Neural cell (in vitro differentiated cells): ENCODE results near the gene TMUB1. TPM values are rescaled to one million over a fixed set of nuclear protein-coding genes. Genes with fewer than 3 reads are reported as not detected.

Experiments
- H2AFZ ChIP-seq: fragments of 200-600, 300-800 bp; sonication (generic), shearing (Covaris generic); 2 replicates; pipeline ENCODE4 v1.6.0; 2014; ENCODE audit warnings: low read depth, mild to moderate bottlenecking, antibody characterized with exemption, low read length, moderate library complexity
- H3F3A ChIP-seq: fragments of 200-600 bp; shearing (Covaris generic); 2 replicates; pipeline ENCODE4 v1.6.1; 2016; ENCODE audit warnings: mild to moderate bottlenecking, moderate library complexity, mixed read lengths, antibody characterized with exemption, low read length; ENCODE audit not compliant: insufficient read depth, poor library complexity, severe bottlenecking
- H3K27ac ChIP-seq: fragments of 200-600, 300-800 bp; sonication (generic), shearing (Covaris generic); 2 replicates; pipeline ENCODE4 v1.5.1; 2014; ENCODE audit warnings: mild to moderate bottlenecking, low read length, moderate library complexity
- H3K27me3 ChIP-seq: fragments of 300-800, 200-600 bp; sonication (generic), shearing (Covaris generic); 2 replicates; pipeline ENCODE4 v1.6.0; 2014; ENCODE audit warnings: mild to moderate bottlenecking, low read depth, low read length, moderate library complexity; ENCODE audit not compliant: insufficient read depth
- H3K36me3 ChIP-seq: fragments of 300-800, 200-600 bp; sonication (generic), shearing (Covaris generic); 2 replicates; pipeline ENCODE4 v1.5.1; 2014; ENCODE audit warnings: mild to moderate bottlenecking, antibody characterized with exemption, low read length, moderate library complexity; ENCODE audit not compliant: insufficient read depth
- H3K4me2 ChIP-seq: fragments of 300-800, 200-600 bp; sonication (generic), shearing (Covaris generic); 2 replicates; pipeline ENCODE4 v1.6.0; 2014; ENCODE audit warnings: mild to moderate bottlenecking, low read length
- H3K4me3 ChIP-seq: fragments of 300-800, 200-600 bp; sonication (generic), shearing (Covaris generic); 2 replicates; pipeline ENCODE4 v1.5.1; 2014; ENCODE audit warnings: mild to moderate bottlenecking, low read length, moderate library complexity
- H3K79me2 ChIP-seq: fragments of 200-600 bp; shearing (Covaris generic); replicated peaks from 2 replicates; pipeline ENCODE4 v1.6.0; 2014; ENCODE audit warnings: mild to moderate bottlenecking, low read length, moderate library complexity; ENCODE audit not compliant: insufficient read depth
- H3K9ac ChIP-seq: fragments of 300-800, 200-600 bp; sonication (generic), shearing (Covaris generic); 2 replicates; pipeline ENCODE4 v1.6.1; 2016; ENCODE audit warnings: mild to moderate bottlenecking, low read length, mixed read lengths
- H3K9me2 ChIP-seq: fragments of 200-600 bp; shearing (Covaris generic); 2 replicates; pipeline ENCODE4 v1.6.1; 2016; ENCODE audit warnings: mild to moderate bottlenecking, low read length, mixed read lengths; ENCODE audit not compliant: insufficient read depth
- H3K9me3 ChIP-seq: fragments of 200-600, 300-800 bp; sonication (generic), shearing (Covaris generic); 2 replicates; pipeline ENCODE4 v1.6.1; 2016; ENCODE audit warnings: mild to moderate bottlenecking, mixed run types, low read length, moderate library complexity, mixed read lengths
- H4K20me1 ChIP-seq: fragments of 200-600 bp; shearing (Covaris generic); 2 replicates; pipeline ENCODE4 v1.6.1; 2016; ENCODE audit warnings: mild to moderate bottlenecking, mixed run types; ENCODE audit not compliant: insufficient read depth
- EP300 ChIP-seq: fragments of 450-650 bp; conservative IDR thresholded peaks from 2 replicates; pipeline ENCODE4 v1.6.1; 2014; ENCODE audit warnings: antibody characterized with exemption, mild to moderate bottlenecking, moderate library complexity; ENCODE audit not compliant: poor library complexity, severe bottlenecking
- EZH2 ChIP-seq: fragments of 200-600, 300-800 bp; shearing (Covaris generic), sonication (generic); IDR thresholded peaks from 2 replicates; pipeline ENCODE4 v1.6.1; 2014; ENCODE audit warnings: antibody characterized with exemption, low read length, borderline replicate concordance, mild to moderate bottlenecking; ENCODE audit not compliant: insufficient read depth, poor library complexity, severe bottlenecking
- MXI1 ChIP-seq: fragments of 450-650 bp; conservative IDR thresholded peaks from 2 replicates; pipeline ENCODE4 v1.6.1; 2014; ENCODE audit warnings: antibody characterized with exemption, mild to moderate bottlenecking; ENCODE audit not compliant: poor library complexity, severe bottlenecking
- POLR2AphosphoS5 ChIP-seq: IDR thresholded peaks from 2 replicates; pipeline ENCODE4 v1.6.1; 2012
- RAD21 ChIP-seq: fragments of 450-650 bp; conservative IDR thresholded peaks from 2 replicates; pipeline ENCODE4 v1.6.1; 2014; ENCODE audit warnings: antibody characterized with exemption, mild to moderate bottlenecking, moderate library complexity
- SMC3 ChIP-seq: fragments of 450-650 bp; conservative IDR thresholded peaks from 2 replicates; pipeline ENCODE4 v1.6.1; 2014; ENCODE audit warnings: antibody characterized with exemption, mild to moderate bottlenecking, moderate library complexity; ENCODE audit not compliant: poor library complexity
- TAF1 ChIP-seq: IDR thresholded peaks from 2 replicates; pipeline ENCODE4 v1.6.1; 2012; ENCODE audit warnings: low read depth
- polyA plus RNA-seq: library from polyadenylated mRNA; depleted of rRNA; stranded (reverse); fragments of >200 nt; gene quantifications from 2 replicates; pipeline ENCODE4 v1.2.3, GENCODE V29; 2014
- TF ChIP-seq, protein P1 (sequence below): IDR thresholded peaks from 2 replicates; pipeline ENCODE4 v1.6.1; 2012; ENCODE audit warnings: borderline replicate concordance
- TF ChIP-seq, protein P2 (sequence below): fragments of 450-650 bp; IDR thresholded peaks from 2 replicates; pipeline ENCODE4 v1.5.1; 2014; ENCODE audit warnings: antibody characterized with exemption, mild to moderate bottlenecking, moderate library complexity; ENCODE audit not compliant: poor library complexity, severe bottlenecking

Gene TMUB1
- polyA plus RNA-seq, 1 donor from 2014 or later = 35.2 TPM

DNA sequence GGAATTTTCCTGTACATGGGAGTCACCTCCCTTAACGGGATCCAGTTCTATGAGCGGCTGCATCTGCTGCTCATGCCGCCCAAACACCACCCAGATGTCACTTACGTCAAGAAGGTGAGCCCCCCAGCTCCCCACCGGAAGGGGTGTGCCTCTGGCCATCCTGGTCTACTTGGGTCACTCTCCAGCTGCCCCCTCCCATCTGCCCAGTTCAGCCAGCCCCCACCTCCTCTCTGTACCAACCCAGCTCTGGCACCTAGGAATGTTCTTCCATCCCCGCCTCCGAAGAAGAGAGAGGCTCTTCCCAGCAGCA lies 7.7 kb downstream of the TMUB1 start:
- no peaks in the 10 kb centered on the region for H3K27me3 ChIP-seq
- H3K36me3 ChIP-seq = no peaks in the 10 kb centered on the region
- H3K27ac ChIP-seq = no peak overlapping the region
- no peaks in the 10 kb centered on the region for H3F3A ChIP-seq
- no peak overlapping the region for H3K9ac ChIP-seq
- no peak overlapping the region for H3K4me3 ChIP-seq
- no peak overlapping the region for H3K4me2 ChIP-seq
- no peaks in the 10 kb centered on the region for H3K9me2 ChIP-seq
- no peaks in the 10 kb centered on the region for H3K9me3 ChIP-seq
- no peaks in the 10 kb centered on the region for H4K20me1 ChIP-seq
- TF ChIP-seq EZH2 (no peak), EP300 (no peak), SMC3 (no peak), RAD21 (no peak), MXI1 (no peak), POLR2AphosphoS5 (no peak), TAF1 (no peak)
- TF ChIP-seq, protein P1, sequence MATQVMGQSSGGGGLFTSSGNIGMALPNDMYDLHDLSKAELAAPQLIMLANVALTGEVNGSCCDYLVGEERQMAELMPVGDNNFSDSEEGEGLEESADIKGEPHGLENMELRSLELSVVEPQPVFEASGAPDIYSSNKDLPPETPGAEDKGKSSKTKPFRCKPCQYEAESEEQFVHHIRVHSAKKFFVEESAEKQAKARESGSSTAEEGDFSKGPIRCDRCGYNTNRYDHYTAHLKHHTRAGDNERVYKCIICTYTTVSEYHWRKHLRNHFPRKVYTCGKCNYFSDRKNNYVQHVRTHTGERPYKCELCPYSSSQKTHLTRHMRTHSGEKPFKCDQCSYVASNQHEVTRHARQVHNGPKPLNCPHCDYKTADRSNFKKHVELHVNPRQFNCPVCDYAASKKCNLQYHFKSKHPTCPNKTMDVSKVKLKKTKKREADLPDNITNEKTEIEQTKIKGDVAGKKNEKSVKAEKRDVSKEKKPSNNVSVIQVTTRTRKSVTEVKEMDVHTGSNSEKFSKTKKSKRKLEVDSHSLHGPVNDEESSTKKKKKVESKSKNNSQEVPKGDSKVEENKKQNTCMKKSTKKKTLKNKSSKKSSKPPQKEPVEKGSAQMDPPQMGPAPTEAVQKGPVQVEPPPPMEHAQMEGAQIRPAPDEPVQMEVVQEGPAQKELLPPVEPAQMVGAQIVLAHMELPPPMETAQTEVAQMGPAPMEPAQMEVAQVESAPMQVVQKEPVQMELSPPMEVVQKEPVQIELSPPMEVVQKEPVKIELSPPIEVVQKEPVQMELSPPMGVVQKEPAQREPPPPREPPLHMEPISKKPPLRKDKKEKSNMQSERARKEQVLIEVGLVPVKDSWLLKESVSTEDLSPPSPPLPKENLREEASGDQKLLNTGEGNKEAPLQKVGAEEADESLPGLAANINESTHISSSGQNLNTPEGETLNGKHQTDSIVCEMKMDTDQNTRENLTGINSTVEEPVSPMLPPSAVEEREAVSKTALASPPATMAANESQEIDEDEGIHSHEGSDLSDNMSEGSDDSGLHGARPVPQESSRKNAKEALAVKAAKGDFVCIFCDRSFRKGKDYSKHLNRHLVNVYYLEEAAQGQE = no peak
- TF ChIP-seq, protein P2, sequence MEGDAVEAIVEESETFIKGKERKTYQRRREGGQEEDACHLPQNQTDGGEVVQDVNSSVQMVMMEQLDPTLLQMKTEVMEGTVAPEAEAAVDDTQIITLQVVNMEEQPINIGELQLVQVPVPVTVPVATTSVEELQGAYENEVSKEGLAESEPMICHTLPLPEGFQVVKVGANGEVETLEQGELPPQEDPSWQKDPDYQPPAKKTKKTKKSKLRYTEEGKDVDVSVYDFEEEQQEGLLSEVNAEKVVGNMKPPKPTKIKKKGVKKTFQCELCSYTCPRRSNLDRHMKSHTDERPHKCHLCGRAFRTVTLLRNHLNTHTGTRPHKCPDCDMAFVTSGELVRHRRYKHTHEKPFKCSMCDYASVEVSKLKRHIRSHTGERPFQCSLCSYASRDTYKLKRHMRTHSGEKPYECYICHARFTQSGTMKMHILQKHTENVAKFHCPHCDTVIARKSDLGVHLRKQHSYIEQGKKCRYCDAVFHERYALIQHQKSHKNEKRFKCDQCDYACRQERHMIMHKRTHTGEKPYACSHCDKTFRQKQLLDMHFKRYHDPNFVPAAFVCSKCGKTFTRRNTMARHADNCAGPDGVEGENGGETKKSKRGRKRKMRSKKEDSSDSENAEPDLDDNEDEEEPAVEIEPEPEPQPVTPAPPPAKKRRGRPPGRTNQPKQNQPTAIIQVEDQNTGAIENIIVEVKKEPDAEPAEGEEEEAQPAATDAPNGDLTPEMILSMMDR = no peak
- no peak overlapping the region for H2AFZ ChIP-seq
- H3K79me2 ChIP-seq = peaks cover 13% of the 10 kb centered on the region

DNA sequence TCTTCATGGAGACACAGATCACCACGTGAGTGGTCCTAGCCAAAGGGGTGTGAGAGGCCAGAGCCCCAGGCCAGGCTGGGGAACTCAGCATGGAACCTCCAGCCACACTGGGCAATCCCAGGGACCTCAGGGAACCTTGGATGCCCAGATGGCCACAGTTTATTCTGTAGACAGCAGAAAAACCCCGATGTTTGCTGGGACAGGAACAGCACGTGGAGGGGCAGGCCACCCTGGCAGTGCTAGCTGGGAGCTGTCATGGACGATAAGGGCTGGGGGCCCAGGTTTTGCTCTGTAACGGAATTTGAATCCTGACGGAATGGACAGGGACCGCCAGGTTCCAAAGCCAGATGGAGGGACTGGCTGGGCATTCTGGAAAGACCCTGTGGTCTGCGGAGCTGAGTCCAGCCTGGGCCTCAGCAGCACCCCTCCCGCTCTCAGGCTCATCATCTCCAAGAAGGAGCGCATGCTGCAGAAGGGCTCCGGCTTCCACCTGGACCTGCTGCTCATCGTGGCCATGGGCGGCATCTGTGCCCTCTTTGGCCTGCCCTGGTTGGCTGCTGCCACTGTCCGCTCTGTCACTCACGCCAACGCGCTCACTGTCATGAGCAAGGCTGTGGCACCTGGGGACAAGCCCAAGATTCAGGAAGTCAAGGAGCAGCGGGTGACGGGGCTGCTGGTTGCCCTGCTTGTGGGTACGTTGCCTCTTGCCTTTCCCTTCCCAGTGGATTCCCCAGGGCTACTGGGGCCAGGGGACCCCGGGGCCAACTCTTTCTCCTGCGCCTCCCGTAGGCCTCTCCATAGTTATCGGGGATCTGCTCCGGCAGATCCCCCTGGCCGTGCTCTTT lies 8.3 kb downstream of the TMUB1 start:
- peaks cover 10% of the 10 kb centered on the region for H3K79me2 ChIP-seq
- H3F3A ChIP-seq = no peaks in the 10 kb centered on the region
- no peak overlapping the region for H3K4me3 ChIP-seq
- no peaks in the 10 kb centered on the region for H3K9me2 ChIP-seq
- H3K9me3 ChIP-seq = no peaks in the 10 kb centered on the region
- H3K36me3 ChIP-seq = no peaks in the 10 kb centered on the region
- H2AFZ ChIP-seq = no peak overlapping the region
- TF ChIP-seq, protein P1 = no peak
- TF ChIP-seq RAD21 (no peak), POLR2AphosphoS5 (no peak), TAF1 (no peak), EP300 (no peak), SMC3 (no peak), EZH2 (no peak), MXI1 (no peak)
- TF ChIP-seq, protein P2 = no peak
- H3K27me3 ChIP-seq = no peaks in the 10 kb centered on the region
- H4K20me1 ChIP-seq = no peaks in the 10 kb centered on the region
- no peak overlapping the region for H3K27ac ChIP-seq
- no peak overlapping the region for H3K9ac ChIP-seq
- H3K4me2 ChIP-seq = no peak overlapping the region
